HG03060 (cell line): ENCODE results near the gene FBXL4.

Source experiments
- ATAC-seq: cut with Tn5 transposase; IDR thresholded peaks from one replicate; pipeline ENCODE4 v1.9.1; 2021; ENCODE audit warnings: low read depth, moderate number of reproducible peaks; ENCODE audit not compliant: unreplicated experiment

FBXL4 gene

DNA sequence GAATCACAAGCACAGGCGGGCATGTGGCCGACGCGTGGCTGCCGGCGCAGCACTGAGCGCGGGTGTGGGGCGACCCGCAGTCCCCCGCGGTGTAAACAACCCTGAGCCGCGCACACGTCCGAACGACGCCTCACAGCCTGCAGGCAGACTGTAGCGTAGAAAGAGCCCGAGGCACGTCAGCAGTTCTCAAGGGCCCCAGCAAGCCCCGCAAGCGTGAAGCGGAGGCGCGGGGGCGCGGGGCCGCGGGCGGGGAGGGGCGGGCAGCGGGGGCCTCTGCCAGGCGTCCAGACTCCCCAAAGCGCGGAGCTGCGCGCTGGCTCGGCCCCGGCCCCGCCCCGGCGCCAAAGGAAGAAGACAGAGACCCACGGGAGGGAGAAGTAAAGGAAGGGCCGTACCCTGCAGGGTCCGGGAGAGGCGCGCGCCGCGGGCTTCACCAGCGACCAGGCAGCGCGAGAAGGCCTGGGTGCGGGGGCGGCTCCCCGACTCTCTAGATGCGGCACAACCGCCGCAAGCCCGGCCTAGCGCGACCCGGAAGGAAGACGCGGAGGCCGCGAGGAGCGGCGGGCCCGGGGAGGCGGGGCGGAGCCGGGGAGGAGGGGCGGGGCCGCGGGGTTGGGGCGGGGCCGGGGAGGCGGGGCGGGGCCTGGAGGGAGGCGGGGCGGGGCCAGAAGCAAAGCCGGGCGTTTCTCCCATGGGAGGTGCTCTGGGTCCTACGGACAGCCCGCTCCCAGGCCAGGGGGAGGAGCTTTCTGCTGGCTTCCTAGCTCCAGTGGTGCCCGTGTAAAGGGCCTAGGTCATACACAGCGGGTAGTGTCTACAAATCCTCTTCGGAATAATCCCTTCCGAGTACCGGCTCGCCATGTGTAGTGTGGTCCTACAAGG is at the start of gene FBXL4:
TSS of gene FBXL4 (minus strand) at position 536 of the 882 bp plus-strand sequence. CDS start 20,958 bp downstream, outside the sequence.
- ATAC-seq: peak; percentile 43

DNA sequence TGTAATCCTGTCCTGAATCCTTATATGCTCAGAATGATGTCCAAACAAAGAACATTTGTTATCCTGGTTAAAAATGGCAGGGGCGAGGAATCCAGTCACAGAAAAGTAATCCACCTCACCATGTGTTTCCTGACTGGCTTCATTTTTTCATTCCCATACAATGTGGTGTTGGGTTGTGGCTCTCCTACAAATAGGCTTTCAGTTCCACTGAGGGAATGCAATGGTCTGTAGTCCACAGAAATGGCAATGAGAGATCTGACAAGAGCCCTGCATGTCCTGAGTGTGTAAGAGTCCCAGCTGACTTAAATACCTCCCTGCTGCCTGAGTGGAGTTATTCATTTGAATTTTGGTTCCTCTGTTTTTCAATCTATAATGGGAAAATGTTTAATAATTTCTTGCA is 47.4 kb upstream of the FBXL4 start:
- no peak for ATAC-seq

DNA sequence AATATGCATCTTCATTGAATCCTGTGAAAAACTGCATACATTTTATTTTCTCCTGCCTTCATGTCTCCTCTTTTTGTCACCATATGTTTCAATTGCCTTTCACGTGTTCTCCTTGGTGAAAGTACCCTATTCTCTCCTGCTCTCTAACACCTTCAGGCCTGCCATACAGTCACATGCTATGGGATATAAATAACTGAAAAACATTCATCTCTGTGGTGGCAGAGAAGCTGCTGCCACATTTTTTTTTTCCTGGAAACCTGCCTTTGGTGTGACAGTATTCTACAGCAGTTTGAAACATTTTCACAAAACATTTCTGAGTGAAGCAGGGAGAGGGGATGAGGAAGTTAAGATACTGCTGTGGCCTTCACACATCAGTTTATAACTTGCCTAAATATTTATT is 44.8 kb upstream of the FBXL4 start:
- no peak for ATAC-seq

DNA sequence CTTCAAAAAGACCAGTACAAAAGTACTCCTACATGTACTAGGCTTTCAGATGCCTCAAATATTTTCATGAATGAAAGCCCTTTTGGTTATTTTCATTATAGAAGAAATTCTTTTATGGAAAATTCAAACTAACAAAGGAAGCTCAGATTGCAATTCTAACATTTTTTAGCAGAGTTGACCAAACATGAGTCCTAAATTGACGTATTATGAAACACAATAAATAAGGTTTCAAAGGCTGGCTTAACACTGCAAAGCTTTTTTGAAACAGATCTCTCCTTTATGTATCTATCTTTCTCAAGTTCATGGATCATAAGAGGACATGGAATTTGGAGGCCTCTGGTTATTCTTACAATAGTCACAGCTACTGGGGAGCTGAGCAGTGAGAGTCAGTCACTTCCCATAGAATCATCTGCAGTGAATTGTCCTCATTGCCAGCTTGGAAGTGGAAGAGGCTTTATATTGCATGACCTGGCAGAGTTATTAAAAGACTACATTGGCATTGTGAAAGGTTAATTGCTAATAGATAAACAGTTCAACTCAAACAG is 38.4 kb upstream of the FBXL4 start:
- ATAC-seq: no peak

DNA sequence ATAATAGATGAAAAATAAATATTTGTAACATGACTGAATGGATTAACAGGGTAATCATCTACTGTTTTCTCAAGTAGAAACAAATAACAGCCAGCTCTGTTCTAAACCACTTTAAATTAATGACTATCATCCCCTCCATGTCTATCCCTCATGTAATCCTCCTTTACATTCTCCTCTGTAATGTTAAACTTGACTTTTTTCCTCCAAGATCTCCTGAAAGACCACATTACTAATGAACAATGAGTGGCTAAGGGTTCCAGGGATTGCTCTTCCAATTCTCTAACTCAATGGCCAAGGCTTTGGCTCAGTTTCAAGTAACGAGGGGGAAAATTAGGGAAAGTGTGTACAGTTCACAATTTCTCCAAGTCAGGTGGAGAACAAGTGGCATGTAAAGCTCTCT is 37.6 kb upstream of the FBXL4 start:
- no peak for ATAC-seq

DNA sequence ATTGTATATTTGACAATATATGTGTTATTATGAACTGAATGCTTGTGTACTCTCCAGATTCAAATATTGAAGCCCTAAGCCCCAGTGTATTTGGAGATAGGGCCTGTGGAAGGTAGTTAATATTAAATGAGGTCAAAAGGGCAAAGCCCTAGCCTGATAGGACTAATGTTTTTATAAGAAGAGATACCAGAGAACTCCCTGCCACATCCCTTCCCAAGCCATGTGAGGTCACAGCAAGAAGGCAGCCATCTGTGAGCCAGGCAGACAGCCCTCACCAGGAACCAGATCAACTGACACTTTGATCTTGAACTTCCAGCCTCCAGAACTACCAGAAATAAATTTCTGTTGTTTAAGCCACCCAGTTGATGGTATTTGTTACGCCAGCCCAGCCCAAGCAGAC is 36.4 kb upstream of the FBXL4 start:
- ATAC-seq: no peak

DNA sequence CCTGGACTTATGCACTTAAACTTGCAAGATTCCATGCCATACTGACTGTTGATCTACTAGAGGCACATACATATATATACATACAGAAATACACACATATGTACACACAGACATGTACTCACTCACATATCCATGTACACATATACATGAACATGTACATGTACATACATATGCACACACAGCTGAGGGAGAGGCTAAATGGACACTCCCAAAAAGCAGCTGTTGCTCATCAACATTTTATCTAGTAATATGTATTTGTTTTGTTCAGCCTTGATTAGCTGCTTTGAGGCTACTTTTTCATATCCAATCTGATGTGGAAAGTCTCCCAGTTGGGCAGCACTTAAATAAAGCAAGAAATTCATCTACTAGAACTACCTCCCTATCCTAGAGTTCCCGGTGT is 33.7 kb upstream of the FBXL4 start:
- ATAC-seq: no peak

DNA sequence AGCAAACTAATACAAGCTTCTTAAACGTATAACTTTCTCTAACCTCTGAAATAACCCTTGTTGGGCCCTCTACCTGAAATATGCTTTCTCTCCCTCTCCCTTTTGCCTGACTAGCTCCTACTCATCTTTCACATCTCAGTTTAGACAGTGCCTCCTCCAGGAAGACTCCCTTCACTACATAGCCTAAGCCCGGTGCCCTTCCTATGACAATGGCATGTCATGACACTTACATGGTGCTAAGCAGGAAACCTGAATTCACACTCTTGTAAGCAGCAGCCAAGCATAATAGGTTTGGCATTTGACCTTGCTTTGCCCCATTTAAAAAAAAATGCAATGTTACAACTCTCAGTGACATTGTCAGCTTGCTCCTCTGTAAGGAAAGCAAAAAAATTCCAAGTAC is 33.1 kb upstream of the FBXL4 start:
- no peak for ATAC-seq

DNA sequence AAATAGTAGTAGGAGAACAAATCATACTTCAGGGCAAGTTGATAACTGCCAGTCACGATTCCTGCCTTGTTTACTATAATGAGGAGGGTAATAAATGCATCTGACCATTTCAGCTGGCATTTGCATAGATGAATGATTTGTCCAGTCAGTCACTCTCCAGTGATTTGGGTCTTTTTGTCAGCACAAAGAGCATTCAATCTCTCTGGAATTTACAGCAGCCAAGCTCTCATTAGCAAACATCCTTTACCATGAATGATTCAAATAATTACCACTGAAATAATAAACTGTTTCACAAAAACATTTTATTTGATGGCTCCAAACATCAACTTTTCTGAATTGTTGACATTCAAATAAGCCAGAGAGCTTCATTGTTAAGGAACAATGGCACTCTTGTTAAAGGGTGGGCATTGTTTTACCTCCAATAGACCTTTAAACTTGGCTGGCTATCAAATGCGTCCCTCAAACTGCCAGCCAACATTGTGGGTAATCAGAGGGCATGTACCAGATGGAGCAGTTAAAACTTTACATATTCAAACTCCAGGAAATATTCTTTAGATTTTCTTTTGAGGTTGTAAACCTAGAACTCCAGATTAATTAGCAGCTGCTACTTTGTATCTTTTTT is 30.0 kb upstream of the FBXL4 start:
- no peak for ATAC-seq

DNA sequence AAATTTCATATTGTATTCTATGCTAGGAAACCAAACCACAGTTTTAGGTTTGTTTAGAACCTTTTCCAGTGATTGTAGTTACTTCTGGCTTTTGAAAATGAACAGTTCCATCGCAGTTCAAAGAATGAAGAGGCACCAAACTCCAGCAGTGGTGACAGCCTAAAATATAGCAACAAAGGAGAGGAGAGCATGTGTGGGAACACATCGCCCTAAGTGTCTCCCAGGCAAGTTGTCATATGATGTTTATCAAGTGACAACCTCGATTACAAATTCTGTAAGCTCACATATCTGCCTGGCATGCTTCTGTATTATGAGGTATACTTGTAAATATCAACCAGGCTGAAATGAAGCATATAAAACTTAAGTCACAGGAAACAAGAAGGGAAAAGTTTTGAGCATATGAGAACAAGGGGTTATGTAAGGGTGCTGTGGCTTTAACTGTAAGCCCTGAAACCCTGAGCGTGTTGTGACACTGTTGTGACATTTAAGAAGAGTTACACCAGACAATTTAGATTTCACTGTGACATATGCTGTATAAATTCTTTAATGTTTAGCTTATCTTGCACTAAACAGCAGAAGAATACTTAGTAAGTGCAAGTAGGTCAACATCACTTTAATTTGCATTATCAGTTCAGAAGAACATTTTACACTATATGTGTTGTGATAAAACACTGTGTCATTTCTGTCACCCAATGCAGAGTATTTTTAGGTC is 29.1 kb upstream of the FBXL4 start:
- ATAC-seq: no peak

DNA sequence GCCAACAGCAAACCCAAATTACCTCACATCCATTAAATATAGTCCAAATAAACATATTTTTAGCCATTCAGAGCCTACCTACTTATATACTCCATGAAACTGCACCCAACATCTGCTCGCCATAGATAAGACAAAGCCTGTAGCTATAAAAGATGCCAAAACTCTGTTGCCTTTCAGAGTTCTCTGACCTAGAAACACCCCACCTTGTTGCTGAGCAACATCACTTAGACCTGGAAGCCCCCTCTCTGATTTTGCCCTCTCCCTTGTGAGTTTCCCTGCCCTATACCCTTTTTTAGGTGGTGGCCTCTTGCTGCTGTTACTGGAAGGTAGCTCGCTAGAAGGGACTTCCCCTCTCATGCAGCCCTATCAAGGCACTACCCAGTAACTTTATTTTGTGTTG is 27.7 kb upstream of the FBXL4 start:
- ATAC-seq: no peak

DNA sequence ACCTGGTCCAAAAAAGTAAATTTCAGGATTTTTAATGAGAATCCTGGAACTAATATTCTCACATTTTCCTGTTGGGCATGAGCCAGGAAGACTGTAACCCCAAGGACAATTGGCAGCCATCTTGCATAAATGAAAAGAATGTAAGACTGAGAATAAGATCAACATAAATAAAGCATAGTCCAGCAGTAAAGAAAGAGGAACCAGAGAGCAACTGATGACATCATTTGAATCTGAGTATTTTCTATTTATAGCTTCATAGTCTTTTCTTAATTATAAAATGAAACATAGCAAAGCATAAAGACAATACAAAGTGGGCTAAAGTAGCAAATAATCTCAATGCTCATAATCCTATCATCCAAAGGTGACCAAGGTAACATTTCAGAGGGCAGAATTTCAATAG is 26.6 kb upstream of the FBXL4 start:
- no peak for ATAC-seq

DNA sequence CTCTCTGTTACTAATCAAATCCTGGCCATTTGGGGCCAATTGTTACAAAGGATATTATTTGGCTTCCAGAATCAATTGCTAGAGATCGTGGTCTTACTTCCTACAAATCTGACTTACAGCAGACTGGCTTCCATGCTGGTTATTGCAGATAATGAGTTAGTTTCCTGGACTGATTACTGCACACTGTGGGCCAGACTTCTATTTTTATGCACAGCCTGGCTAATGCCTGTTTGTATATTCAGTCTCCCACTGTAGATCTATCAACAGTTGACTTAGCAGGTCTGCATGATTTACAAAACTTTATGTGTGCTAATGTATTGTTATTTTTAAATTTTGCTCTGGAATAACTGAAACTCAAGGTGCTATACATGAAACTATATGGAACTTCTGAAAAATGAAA is 25.8 kb upstream of the FBXL4 start:
- no peak for ATAC-seq

DNA sequence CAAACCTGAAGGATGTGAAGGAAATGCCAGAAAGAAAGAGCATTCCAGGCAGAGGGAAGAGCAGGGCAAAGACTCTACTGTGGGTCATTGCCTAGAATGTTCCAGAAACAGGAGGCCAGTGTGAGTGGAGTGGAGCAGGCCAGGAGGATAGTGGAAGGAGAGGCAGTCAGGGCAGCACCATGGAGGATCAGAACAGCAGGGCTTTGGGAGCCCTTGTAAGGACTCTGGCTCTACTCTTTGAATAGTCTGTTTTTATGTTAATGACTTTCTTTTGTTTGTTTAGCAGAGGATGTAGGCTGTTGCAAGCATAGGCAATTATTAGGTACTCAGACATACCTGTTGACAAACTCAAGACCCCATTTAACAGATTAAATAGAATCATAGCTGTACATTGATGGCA is 23.6 kb upstream of the FBXL4 start:
- no peak for ATAC-seq

DNA sequence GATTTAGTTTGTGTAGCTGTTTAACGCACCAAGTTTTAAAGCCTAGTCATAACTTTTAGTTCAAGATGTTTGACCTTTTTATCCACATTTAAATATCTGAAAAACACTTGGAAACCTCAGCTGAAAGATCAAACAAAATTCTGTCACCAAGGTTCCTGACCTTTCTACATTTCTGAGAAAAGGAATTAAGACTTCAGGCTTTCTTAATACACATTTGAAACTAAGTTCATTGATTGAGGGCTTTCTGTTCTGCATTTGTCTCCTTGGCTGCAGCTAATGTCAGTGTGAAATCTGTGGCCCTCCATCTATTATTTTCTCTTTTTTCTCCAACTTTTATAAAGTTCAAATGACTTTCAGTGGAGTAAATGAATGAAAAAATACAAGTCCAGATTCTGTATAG is 22.7 kb upstream of the FBXL4 start:
- no peak for ATAC-seq

DNA sequence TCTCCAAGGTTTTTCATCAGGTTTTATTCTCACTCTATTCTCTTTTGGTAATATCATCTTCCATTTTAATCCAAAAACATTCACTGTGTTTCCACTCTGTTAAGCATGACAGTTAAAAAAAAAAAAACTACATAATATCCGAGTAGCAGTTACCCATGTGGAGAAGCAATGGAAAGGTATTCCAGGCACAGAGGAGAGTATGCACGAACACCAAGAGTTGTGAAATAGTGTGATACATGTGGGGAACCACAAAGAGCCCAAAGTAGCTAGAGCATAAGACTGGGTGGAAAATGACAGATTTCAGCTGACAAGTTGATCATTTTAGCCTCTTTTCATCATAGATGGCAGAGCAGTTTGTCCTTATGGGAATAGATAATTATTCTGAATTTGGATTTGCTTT is 19.9 kb upstream of the FBXL4 start:
- ATAC-seq: no peak

DNA sequence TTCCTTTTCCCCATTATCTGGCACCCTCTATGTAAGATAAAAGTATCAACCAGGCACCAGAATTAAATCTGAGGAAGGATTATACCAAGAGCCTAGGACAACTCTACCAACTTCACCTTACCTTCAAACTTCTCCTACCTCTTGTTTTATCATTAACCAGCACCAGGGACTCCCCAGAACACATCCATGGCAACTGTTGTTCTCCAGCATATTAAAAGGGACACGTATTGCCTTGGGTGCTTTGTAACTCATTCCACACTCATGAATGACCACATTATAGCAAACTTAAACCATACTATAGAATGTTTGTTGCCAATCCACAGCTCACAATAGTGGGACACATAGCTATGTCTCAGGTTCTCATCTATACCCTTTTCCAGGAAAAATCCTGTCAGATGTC is 11.9 kb upstream of the FBXL4 start:
- no peak for ATAC-seq

DNA sequence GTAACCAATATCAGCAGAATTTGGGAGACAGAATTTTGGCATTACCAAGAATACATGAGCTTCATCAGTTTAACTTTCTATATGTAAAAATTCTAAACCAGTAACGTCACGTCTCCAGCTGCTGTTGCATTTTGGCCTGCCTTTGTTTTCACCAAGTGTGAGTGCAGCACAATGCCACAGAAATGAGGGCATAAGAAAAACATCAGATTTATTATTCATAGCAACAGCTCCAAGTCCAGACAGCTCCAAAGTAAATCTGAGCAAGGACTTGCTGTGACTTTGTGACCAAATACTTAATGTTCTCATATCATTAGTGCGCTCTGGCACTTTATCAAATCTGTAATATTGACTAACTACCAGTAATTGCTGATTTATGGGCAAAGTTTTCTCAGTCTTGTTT is 11.0 kb upstream of the FBXL4 start:
- no peak for ATAC-seq

DNA sequence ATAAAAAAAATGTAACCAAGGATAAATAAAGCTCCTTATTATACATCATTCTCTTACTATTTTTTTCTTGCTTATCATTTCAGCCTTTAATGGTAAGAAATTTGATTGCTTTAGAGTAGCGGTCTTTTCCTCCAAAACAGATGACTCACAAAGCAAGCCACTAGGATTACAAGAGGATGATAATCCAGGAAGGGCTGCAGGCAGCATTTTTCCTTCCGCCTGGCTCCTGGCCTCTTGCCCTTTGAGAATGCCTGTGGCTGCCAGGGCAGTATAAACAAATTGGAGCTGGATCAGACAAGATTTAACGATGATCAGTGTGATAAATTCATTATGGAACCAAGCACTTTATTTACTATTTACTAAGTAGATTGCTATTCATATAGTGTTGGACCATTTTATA is 9.7 kb upstream of the FBXL4 start:
- ATAC-seq: no peak

DNA sequence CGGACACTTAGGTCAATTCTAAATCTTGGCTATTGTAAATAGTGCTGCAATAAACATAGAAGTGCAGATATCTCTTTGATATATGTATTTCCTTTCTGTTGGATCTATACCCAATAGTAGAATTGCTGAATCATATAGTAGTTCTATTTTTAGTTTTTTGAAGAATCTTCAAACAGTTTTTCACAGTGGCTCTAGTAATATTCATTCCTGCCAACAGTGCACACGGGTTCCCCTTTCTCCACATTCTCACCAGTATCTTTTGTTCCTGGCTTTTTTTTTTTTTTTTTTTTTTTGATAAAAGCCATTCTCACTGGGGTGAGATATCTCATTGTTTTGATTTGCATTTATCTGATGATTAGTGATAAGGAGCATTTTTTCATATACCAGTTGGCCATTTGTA is 1.8 kb upstream of the FBXL4 start:
- ATAC-seq: no peak

DNA sequence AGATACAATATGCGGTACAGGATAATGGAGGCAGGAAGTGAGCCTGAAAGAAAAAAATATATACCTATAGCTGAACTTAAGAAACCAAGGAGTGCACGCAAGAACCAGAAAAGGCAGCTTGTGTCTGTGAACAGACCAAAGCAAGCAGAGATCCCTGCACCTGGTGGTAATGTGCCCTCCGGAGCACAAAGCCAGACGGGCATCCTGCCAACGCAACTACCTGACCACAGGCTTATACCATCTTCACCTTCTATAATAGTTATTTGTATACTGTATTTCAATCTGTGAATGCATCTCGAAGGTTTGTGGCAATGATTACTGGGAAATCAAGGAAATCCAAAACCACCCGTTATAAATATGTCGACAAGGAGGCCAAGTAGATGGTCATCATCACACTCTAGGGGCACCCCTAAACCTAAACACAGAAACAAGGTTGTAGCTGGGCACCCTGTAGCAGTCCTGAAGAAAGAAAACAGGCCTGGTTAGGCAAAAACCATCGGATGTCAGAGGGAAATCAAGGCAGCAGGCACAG is 801 bp downstream of the FBXL4 start:
- ATAC-seq: peak; percentile 18
